Measurements from ENCODE around the gene SOD1. TPM values are rescaled to one million over a fixed set of nuclear protein-coding genes. Genes with fewer than 3 reads are reported as not detected.
"Not testable (repeated sequence)": the region's sequence is repeated elsewhere in the genome, so short reads cannot be mapped to it uniquely, and the experiment has no call there.

Gene SOD1
- total RNA-seq, 2 experiments from 2014 or later = 190 to 265 TPM

GRCh38 chr21:31634993-31635392, 24.5 kb upstream of the SOD1 start:
- CTCF ChIA-PET = no interaction called here
- no peak for ATAC-seq

GRCh38 chr21:31636874-31637273, 22.6 kb upstream of the SOD1 start:
- Mint-ChIP-seq H3K9me3 (ENCODE audit: low read depth) (peaks cover 3% of the 10 kb centered on the region), H3K27me3 (no peaks in the 10 kb centered on the region), H3K4me3 (no peak overlapping the region), H3K36me3 (peaks cover 4% of the 10 kb centered on the region), H3K27ac (no peak overlapping the region), H3K4me1 (peaks cover 2% of the 10 kb centered on the region)
- no peak for DNase-seq
- CTCF ChIA-PET = no interaction called here
- ATAC-seq = no peak

More at GRCh38 chr21:31634993-31635392, 24.5 kb upstream of the SOD1 start:
- Mint-ChIP-seq H3K9me3 (ENCODE audit: low read depth) (peaks cover 3% of the 10 kb centered on the region), H3K4me1 (peaks cover 2% of the 10 kb centered on the region), H3K27me3 (no peaks in the 10 kb centered on the region), H3K4me3 (no peak overlapping the region), H3K36me3 (peaks cover 4% of the 10 kb centered on the region), H3K27ac (no peak overlapping the region)
- no peak for DNase-seq

GRCh38 chr21:31641416-31641922, 18.0 kb upstream of the SOD1 start:
- no peak overlapping the region for H3K4me3 Mint-ChIP-seq
- no peaks in the 10 kb centered on the region for H3K4me1 Mint-ChIP-seq
- CTCF ChIA-PET = no interaction called here
- ATAC-seq (no peak), DNase-seq (no peak)
- H3K27me3 Mint-ChIP-seq = no peaks in the 10 kb centered on the region
- peaks cover 3% of the 10 kb centered on the region for H3K9me3 Mint-ChIP-seq (ENCODE audit: low read depth)
- no peak overlapping the region for H3K27ac Mint-ChIP-seq
- H3K36me3 Mint-ChIP-seq = peaks cover 4% of the 10 kb centered on the region

GRCh38 chr21:31644643-31645042, 14.8 kb upstream of the SOD1 start:
- no peaks in the 10 kb centered on the region for H3K4me1 Mint-ChIP-seq
- H3K27me3 Mint-ChIP-seq = no peaks in the 10 kb centered on the region
- no peaks in the 10 kb centered on the region for H3K36me3 Mint-ChIP-seq
- no peak overlapping the region for H3K4me3 Mint-ChIP-seq
- no peaks in the 10 kb centered on the region for H3K9me3 Mint-ChIP-seq (ENCODE audit: low read depth)
- DNase-seq (no peak), ATAC-seq (no peak)
- no peak overlapping the region for H3K27ac Mint-ChIP-seq
- CTCF ChIA-PET = no interaction called here

- CTCF ChIA-PET = no interaction called here
- Mint-ChIP-seq H3K4me3 (no peak overlapping the region), H3K27me3 (peaks cover 11% of the 10 kb centered on the region), H3K4me1 (no peaks in the 10 kb centered on the region), H3K36me3 (no peaks in the 10 kb centered on the region), H3K27ac (no peak overlapping the region), H3K9me3 (ENCODE audit: low read depth) (no peaks in the 10 kb centered on the region)
- ATAC-seq (no peak), DNase-seq (no peak)
Measured at GRCh38 chr21:31647650-31648049, 11.8 kb upstream of the SOD1 start.

GRCh38 chr21:31650930-31651329, 8.6 kb upstream of the SOD1 start:
- DNase-seq = no peak
- CTCF ChIA-PET = no interaction called here
- H3K27ac Mint-ChIP-seq = no peak overlapping the region
- ATAC-seq = no peak
- peaks cover 13% of the 10 kb centered on the region for H3K27me3 Mint-ChIP-seq
- peaks cover 14% of the 10 kb centered on the region for H3K4me1 Mint-ChIP-seq
- no peaks in the 10 kb centered on the region for H3K9me3 Mint-ChIP-seq (ENCODE audit: low read depth)
- H3K4me3 Mint-ChIP-seq = no peak overlapping the region
- H3K36me3 Mint-ChIP-seq = no peaks in the 10 kb centered on the region

- DNase-seq; CTCF ChIA-PET; H3K27ac Mint-ChIP-seq; H3K9me3 Mint-ChIP-seq (ENCODE audit: low read depth); H3K36me3 Mint-ChIP-seq; ATAC-seq; H3K4me3 Mint-ChIP-seq: not testable (repeated sequence)
- Mint-ChIP-seq H3K27me3 (peaks cover 13% of the 10 kb centered on the region), H3K4me1 (peaks cover 19% of the 10 kb centered on the region)
Measured at GRCh38 chr21:31651491-31651890, 8.0 kb upstream of the SOD1 start.

- H3K27ac Mint-ChIP-seq = no peak overlapping the region
- DNase-seq (no peak), ATAC-seq (no peak)
- H3K36me3 Mint-ChIP-seq = peaks cover 2% of the 10 kb centered on the region
- H3K4me1 Mint-ChIP-seq = peaks cover 29% of the 10 kb centered on the region
- CTCF ChIA-PET = no interaction called here
- H3K27me3 Mint-ChIP-seq = peaks cover 13% of the 10 kb centered on the region
- H3K9me3 Mint-ChIP-seq (ENCODE audit: low read depth) = no peaks in the 10 kb centered on the region
- H3K4me3 Mint-ChIP-seq = no peak overlapping the region
Measured at GRCh38 chr21:31654340-31654739, 5.2 kb upstream of the SOD1 start.

GRCh38 chr21:31654821-31655580, 4.5 kb upstream of the SOD1 start:
- H3K36me3 Mint-ChIP-seq; CTCF ChIA-PET; ATAC-seq; H3K9me3 Mint-ChIP-seq (ENCODE audit: low read depth); DNase-seq: not testable (repeated sequence)
- H3K4me3 Mint-ChIP-seq = peak overlapping the region; percentile 62
- H3K4me1 Mint-ChIP-seq = peaks cover 29% of the 10 kb centered on the region
- peaks cover 10% of the 10 kb centered on the region for H3K27me3 Mint-ChIP-seq
- H3K27ac Mint-ChIP-seq = peak overlapping the region; percentile 54

- H3K9me3 Mint-ChIP-seq (ENCODE audit: low read depth) = no peaks in the 10 kb centered on the region
- DNase-seq (peak; percentile 67), ATAC-seq (no peak)
- H3K4me3 Mint-ChIP-seq = peak overlapping the region; percentile 23
- CTCF ChIA-PET = interaction anchor here (1.0 kb wide), 1 partner anchor 38 kb away, joined by 3 read pairs; no protein-coding TSS in a partner anchor
- peak overlapping the region; percentile 37 for H3K27ac Mint-ChIP-seq
- peaks cover 8% of the 10 kb centered on the region for H3K36me3 Mint-ChIP-seq
- peaks cover 40% of the 10 kb centered on the region for H3K4me1 Mint-ChIP-seq
- peaks cover 2% of the 10 kb centered on the region for H3K27me3 Mint-ChIP-seq
Measured at GRCh38 chr21:31656199-31657095, 3.0 kb upstream of the SOD1 start.

GRCh38 chr21:31658053-31658452, 1.4 kb upstream of the SOD1 start:
- Mint-ChIP-seq H3K36me3 (peaks cover 18% of the 10 kb centered on the region), H3K4me1 (peaks cover 56% of the 10 kb centered on the region), H3K27ac (no peak overlapping the region), H3K4me3 (no peak overlapping the region), H3K9me3 (ENCODE audit: low read depth) (no peaks in the 10 kb centered on the region), H3K27me3 (peaks cover 2% of the 10 kb centered on the region)
- CTCF ChIA-PET = no interaction called here
- ATAC-seq (no peak), DNase-seq (no peak)

GRCh38 chr21:31659286-31659535, 282 bp upstream of the SOD1 start:
- ATAC-seq (no peak), DNase-seq (no peak)
- H3K9me3 Mint-ChIP-seq (ENCODE audit: low read depth) = no peaks in the 10 kb centered on the region
- peaks cover 2% of the 10 kb centered on the region for H3K27me3 Mint-ChIP-seq
- H3K36me3 Mint-ChIP-seq = peaks cover 22% of the 10 kb centered on the region
- CTCF ChIA-PET = no interaction called here
- H3K27ac Mint-ChIP-seq = peak overlapping the region; percentile 99
- peaks cover 66% of the 10 kb centered on the region for H3K4me1 Mint-ChIP-seq
- H3K4me3 Mint-ChIP-seq = peak overlapping the region; percentile 85

GRCh38 chr21:31660259-31660565, 719 bp downstream of the SOD1 start:
- ATAC-seq (no peak), DNase-seq (no peak)
- CTCF ChIA-PET = no interaction called here
- H3K27ac Mint-ChIP-seq = peak overlapping the region; percentile 86
- H3K4me3 Mint-ChIP-seq = peak overlapping the region; percentile 90
- peaks cover 66% of the 10 kb centered on the region for H3K4me1 Mint-ChIP-seq
- no peaks in the 10 kb centered on the region for H3K9me3 Mint-ChIP-seq (ENCODE audit: low read depth)
- H3K27me3 Mint-ChIP-seq = no peaks in the 10 kb centered on the region
- peaks cover 26% of the 10 kb centered on the region for H3K36me3 Mint-ChIP-seq

GRCh38 chr21:31660591-31660990, 1.1 kb downstream of the SOD1 start:
- Mint-ChIP-seq H3K4me1 (peaks cover 66% of the 10 kb centered on the region), H3K36me3 (peaks cover 30% of the 10 kb centered on the region), H3K9me3 (ENCODE audit: low read depth) (no peaks in the 10 kb centered on the region), H3K27ac (peak overlapping the region; percentile 86), H3K4me3 (peak overlapping the region; percentile 90), H3K27me3 (no peaks in the 10 kb centered on the region)
- CTCF ChIA-PET = no interaction called here
- DNase-seq (no peak), ATAC-seq (no peak)

Data from activated CD8-positive, alpha-beta memory T cell treated with anti-CD3 and anti-CD28 coated beads, Interleukin-2, amount 10 ng/mL, durations not matched to agents 7 days and 5 days (primary cell).